ENCODE measurements around the gene MEX3D. TPM values are rescaled to one million over a fixed set of nuclear protein-coding genes. Genes with fewer than 3 reads are reported as not detected.
"Not testable (repeated sequence)": the region's sequence is repeated elsewhere in the genome, so short reads cannot be mapped to it uniquely, and the experiment has no call there.

The MEX3D gene
- total RNA-seq, 1 experiment from 2014 or later = 11.6 TPM

- no peak for DNase-seq (ENCODE audit: low read depth, low spot score)
- in situ Hi-C loops (cut with HindIII; ENCODE audit: low pct_unique_long_range_greater_than_20kb, low sequenced_read_pairs) = no loop called here
Observed at GRCh38 chr19:1528596-1529429, 39.3 kb downstream of the MEX3D start.

GRCh38 chr19:1527650-1528309 is 40.3 kb downstream of the MEX3D start:
- no peak for DNase-seq (ENCODE audit: low read depth, low spot score)
- in situ Hi-C loops (cut with HindIII; ENCODE audit: low pct_unique_long_range_greater_than_20kb, low sequenced_read_pairs) = no loop called here

GRCh38 chr19:1526979-1527649 is 41.0 kb downstream of the MEX3D start:
- DNase-seq (ENCODE audit: low read depth, low spot score) = no peak
- in situ Hi-C loops (cut with HindIII; ENCODE audit: low pct_unique_long_range_greater_than_20kb, low sequenced_read_pairs) = no loop called here

GRCh38 chr19:1526066-1526778 is 41.9 kb downstream of the MEX3D start:
- in situ Hi-C loops (cut with HindIII; ENCODE audit: low pct_unique_long_range_greater_than_20kb, low sequenced_read_pairs) = no loop called here
- no peak for DNase-seq (ENCODE audit: low read depth, low spot score)

GRCh38 chr19:1525343-1525742 is 42.8 kb downstream of the MEX3D start:
- in situ Hi-C loops (cut with HindIII; ENCODE audit: low pct_unique_long_range_greater_than_20kb, low sequenced_read_pairs) = no loop called here
- no peak for DNase-seq (ENCODE audit: low read depth, low spot score)

- no peak for DNase-seq (ENCODE audit: low read depth, low spot score)
- in situ Hi-C loops (cut with HindIII; ENCODE audit: low pct_unique_long_range_greater_than_20kb, low sequenced_read_pairs) = no loop called here
Observed at GRCh38 chr19:1524972-1525325, 43.2 kb downstream of the MEX3D start.

GRCh38 chr19:1524287-1524971 is 43.7 kb downstream of the MEX3D start:
- in situ Hi-C loops (cut with HindIII; ENCODE audit: low pct_unique_long_range_greater_than_20kb, low sequenced_read_pairs) = no loop called here

GRCh38 chr19:1523412-1524286 is 44.5 kb downstream of the MEX3D start, which contains the start of gene PLK5:
Gene PLK5, plus strand, starts transcription at chr19:1524077. Its CDS starts 2,920 bp downstream, at chr19:1526997.
- in situ Hi-C loops (cut with HindIII; ENCODE audit: low pct_unique_long_range_greater_than_20kb, low sequenced_read_pairs) = no loop called here

More at GRCh38 chr19:1524287-1524971, 43.7 kb downstream of the MEX3D start:
- DNase-seq (ENCODE audit: low read depth, low spot score) = no peak

GRCh38 chr19:1522838-1523237 is 45.3 kb downstream of the MEX3D start:
- DNase-seq (ENCODE audit: low read depth, low spot score) = no peak
- in situ Hi-C loops (cut with HindIII; ENCODE audit: low pct_unique_long_range_greater_than_20kb, low sequenced_read_pairs) = no loop called here

More at GRCh38 chr19:1523412-1524286, 44.5 kb downstream of the MEX3D start, which contains the start of gene PLK5:
- DNase-seq (ENCODE audit: low read depth, low spot score) = no peak

GRCh38 chr19:1522061-1522460 is 46.1 kb downstream of the MEX3D start:
- in situ Hi-C loops (cut with HindIII; ENCODE audit: low pct_unique_long_range_greater_than_20kb, low sequenced_read_pairs) = no loop called here
- DNase-seq (ENCODE audit: low read depth, low spot score) = no peak

- in situ Hi-C loops (cut with HindIII; ENCODE audit: low pct_unique_long_range_greater_than_20kb, low sequenced_read_pairs) = no loop called here
- peak; percentile 38 for DNase-seq (ENCODE audit: low read depth, low spot score)
Observed at GRCh38 chr19:1521636-1522035, 46.5 kb downstream of the MEX3D start.

GRCh38 chr19:1520203-1520780 is 47.8 kb downstream of the MEX3D start:
- no peak for DNase-seq (ENCODE audit: low read depth, low spot score)
- in situ Hi-C loops (cut with HindIII; ENCODE audit: low pct_unique_long_range_greater_than_20kb, low sequenced_read_pairs) = no loop called here

- in situ Hi-C loops (cut with HindIII; ENCODE audit: low pct_unique_long_range_greater_than_20kb, low sequenced_read_pairs); DNase-seq (ENCODE audit: low read depth, low spot score): not testable (repeated sequence)
Observed at GRCh38 chr19:1519802-1520201, 48.3 kb downstream of the MEX3D start.

GRCh38 chr19:1518471-1518870 is 49.7 kb downstream of the MEX3D start:
- no peak for DNase-seq (ENCODE audit: low read depth, low spot score)
- in situ Hi-C loops (cut with HindIII; ENCODE audit: low pct_unique_long_range_greater_than_20kb, low sequenced_read_pairs) = no loop called here

- in situ Hi-C loops (cut with HindIII; ENCODE audit: low pct_unique_long_range_greater_than_20kb, low sequenced_read_pairs) = no loop called here
- peak; percentile 24 for DNase-seq (ENCODE audit: low read depth, low spot score)
Observed at GRCh38 chr19:1516395-1516753, 51.8 kb downstream of the MEX3D start.
